NCI-H187 treated with DMSO at 0.1 percent for 48 hours (cell line): ENCODE results near the gene STK11.
A peak's percentile ranks its signal among the peaks of the same experiment; 100 is the strongest.

ENCODE experiments used
- DNase-seq: peaks from one replicate; lab custom pipeline; 2025; lab: John Stamatoyannopoulos, UW

The STK11 gene

DNA sequence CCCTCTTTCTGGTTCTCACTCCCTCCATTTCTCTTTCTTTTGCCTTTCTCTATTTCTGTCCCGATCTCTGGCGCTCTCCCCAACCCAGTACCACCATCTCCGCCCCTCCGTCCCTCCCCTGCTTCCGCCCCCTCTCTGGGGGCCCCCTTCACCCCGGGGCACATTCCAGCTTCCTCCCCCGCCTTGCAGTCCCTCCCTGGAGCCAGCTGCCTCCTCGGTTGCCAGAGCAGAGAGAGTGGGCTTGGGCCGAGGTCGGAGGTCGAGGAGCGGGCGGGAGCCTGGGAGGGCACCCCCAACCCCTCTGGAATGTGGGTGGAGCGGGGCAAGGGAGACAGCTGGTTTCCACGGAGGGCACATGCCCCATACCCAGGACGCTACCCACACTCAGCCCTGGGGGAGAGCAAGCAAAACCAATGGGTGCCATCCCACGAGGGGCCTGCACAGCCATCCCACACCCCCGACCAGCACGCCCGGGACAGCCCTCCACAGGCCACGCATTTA lies 57.1 kb downstream of the STK11 start:
- no peak for DNase-seq

DNA sequence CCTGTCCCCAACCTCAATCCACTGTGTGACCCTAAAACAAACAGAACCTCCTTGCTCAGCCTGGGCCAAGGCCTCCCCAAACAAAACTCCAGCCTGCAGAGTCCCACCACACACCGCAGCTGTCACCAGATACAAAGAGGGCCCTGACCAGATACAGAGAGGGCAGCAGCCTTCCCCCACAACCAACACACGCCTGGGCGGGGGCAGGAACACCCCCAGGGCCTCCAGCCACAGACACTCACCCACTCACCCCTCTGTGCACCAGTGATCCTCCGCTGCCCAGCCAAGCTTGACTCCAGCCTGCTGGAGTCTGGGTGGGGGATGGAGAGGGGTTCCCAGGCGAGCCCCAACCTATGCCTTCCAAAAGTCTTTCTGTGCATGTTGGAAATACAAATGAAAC lies 57.6 kb downstream of the STK11 start:
- no peak for DNase-seq

DNA sequence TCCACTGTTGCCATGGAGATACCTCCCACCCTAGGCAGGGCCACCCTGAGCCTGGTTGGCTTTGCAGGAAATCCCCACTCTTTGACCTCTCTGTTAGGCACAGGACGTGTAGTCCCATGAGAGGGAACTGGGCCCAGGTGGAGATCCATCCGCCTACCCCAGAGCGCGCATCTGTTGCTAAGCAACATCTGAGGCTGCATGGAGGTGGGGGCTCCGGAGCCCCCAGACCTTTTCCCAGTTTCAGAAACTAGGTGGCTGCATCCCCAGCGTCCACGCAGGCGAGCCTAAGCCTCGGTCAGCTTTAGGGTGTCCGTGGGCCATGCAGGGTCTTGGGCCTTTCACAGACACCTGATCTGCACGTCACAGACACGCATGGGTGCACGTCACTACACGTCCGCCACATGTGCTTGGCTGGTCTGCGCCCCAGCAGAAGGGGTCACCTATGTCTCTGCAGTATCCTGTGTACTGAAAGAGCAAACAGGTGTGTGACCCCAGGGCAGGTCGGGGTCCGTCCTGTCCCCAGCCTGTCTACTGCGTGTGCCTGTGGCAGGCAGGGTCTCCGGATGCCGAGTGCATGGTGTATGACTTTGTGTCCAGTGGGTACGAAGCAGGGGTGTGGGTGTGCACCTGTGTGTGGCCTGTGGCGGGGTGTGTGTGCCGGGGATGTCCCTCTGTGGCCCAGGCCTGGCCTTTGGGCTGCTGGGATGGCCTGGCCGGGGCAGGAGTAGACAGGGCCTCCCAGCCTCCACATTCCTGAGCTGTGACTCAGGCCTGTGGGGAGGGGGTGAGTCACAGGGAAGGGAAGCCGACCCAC lies 59.4 kb downstream of the STK11 start:
- DNase-seq: no peak

DNA sequence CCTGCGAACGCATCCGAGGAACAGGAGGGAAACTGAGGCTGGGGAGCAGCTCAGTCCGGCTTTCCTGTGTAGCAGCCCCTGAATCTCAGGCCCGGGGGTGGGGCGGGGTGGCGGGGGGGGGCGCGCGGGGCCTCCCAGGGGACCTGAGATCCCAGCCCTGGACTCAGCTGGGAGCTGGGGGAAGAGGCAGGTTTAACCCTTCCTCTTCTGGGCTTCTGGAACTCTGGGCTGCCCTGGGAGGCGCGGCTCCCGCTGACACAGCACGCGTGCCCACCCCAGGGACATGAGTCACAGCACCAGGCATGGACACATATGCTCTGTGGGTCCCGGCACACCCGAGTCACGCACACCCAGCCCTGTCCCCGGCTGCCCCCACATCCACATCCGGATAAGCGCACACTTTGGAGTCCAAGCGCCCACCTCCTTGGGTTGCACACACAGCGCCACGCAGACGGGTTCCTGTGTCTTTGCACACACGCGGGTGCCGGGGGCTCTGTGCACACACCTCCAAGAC lies 60.1 kb downstream of the STK11 start:
- DNase-seq: no peak

DNA sequence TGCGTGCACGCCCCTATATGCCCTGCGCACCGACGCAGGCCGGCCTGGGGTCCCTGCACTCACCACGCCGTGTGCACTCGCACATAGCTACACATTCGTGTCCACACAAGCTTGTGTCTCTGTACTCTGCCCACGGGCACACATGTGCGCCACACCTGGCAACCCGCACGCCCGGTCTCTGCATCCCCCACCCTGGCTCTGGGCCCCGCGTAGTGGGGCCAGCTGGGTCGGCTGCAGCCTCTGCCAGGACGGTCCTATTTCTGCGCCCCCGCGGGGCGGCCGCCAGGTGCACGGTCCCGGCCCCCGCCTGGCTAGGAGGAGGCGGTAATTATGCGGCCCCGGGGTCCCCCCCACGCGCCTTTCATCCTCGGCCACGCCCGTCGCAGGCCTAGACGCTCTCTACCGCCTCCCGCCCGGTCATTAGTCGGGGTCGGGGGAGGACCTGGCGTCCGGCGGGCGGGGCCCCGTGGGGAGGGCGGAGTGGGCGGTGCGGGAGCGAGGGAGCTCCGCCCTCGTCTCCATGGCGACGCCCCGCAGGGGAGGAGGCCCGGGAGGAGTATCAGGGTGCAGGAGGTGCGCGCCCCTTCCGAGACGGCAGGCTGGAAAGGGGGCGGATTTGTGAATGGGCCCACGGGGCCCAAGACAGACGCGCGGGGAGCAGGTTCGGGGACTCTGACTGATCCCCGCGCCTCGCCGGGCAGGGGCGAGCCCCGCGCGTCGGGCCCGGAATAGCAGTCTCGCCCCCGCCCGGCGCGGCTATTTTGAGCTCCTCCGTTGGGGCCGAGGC lies 60.7 kb downstream of the STK11 start:
- DNase-seq: no peak

DNA sequence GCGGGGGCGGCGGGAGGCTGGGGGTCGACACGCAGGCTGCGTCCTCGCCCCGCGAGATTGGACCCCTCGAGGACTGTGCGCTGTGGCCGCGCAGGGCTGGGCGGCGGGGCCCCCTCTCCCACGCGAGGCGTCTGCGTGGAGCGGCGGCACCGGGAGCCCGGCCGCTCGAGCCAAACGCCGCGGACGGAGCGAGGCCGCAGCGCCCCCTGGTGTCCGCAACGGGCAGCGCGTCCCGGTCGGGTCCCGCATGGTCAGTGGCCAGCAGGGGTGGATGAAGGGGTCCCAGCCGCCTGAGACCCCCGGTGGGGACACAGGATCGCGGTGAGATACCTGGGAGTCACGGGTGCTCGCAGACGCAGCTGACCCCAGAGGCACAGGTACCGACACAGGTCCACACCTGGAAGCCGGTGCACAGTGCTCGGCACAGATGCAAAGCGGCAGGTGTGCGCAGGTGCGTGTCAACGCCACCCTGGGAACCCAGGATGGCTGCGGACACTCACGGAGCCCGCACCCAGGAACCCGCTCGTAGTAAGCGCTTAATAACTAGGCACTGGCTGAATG lies 61.4 kb downstream of the STK11 start:
- DNase-seq: no peak

DNA sequence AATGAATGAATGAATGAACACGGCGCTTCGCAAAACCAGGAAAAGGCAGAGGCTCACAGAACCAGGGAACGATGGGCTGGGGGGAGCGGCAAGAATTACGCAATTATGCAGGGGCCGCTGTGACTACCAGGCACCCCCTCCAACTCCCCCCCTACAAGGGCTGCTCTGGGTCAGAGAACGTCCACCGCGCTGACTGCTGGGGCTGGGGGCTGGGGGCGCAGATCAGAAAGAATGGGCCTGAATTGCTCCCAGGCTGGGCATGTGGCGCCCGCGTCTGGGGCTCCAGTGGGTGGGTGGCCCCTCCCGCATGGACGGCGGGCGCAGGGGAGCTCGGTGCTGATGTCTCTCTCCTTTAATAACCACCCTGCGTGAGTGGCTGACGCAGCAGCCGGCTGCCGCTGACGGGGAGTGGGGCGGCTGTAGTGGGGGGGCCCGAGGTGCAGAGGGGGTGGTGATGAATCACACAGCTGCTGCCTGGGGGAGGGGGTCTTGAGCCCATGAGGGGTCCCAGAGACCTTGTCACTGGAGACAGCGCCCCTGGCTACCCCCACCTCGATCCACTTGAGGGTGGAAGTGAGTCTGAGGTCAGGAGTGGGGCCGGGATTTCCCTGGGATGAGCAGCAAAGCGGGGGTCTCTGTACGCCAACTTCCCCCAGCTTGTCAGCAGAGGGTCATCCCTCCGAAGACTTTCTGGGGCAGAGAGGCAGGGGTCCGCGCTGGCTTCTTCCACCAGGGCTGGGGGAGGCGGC lies 62.1 kb downstream of the STK11 start:
- DNase-seq: no peak

DNA sequence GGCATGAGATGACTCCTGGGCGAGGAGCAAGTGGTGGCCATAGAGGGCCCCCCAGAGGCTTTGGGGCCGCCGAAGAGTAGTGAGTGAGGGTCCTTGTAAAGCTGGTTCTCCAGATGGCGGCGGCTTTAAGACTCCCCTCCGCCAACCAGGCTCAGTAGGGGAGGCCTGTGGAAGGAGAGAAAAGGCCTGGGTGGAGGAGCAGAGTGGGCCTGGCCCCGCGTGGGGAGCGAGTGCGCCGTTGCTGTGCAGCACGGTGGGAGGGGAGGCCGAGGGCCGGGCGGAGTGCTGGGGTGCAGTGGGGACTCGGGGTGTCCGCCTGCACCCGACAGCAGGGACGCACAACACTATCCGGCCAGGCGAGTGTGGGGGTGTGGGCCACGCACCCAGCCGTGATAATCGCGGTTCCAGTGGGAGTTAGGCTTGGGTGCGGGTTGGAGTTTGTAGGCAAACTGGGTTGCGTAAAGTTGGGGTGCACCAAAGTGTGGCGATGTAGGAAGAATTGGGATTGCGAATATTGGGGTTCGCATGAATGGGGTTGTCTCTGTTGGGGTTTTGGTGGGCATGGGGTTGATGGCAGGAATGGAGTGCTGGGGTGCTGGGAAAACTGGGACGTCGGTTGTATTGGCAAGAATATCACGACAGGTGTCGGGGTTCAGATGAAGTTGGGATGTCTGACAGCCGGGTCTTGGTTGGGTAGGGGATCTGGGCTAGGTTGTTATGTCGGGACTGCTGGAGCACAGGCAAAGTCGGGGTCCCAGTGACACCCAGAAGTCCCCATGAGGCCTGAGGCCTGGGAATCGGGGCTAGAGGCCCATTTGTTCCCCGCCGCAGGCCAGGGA lies 62.9 kb downstream of the STK11 start:
- DNase-seq: no peak

DNA sequence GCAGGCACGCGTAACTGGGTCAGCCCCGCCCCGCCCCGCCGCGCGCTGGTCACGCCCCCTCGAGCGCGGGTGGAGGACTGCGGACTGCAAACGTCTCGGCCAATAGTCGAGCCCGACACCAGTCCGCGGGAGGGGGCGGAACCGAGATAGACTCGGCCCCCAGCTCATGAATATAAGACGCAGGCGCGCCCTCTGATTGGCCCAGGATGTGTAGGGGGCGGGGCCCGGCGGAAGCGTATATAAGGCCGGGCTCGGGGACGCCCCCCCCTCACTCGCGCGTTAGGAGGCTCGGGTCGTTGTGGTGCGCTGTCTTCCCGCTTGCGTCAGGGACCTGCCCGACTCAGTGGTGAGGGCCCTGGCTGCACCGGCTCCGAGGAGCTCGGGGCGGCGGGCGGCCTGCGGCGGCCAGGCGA lies 63.5 kb downstream of the STK11 start, which contains the start of gene CIRBP:
Gene CIRBP (plus strand): TSS at position 268 of the 413 bp plus-strand sequence. CDS start 1,602 bp downstream, outside the sequence.
- peak; percentile 85 for DNase-seq

DNA sequence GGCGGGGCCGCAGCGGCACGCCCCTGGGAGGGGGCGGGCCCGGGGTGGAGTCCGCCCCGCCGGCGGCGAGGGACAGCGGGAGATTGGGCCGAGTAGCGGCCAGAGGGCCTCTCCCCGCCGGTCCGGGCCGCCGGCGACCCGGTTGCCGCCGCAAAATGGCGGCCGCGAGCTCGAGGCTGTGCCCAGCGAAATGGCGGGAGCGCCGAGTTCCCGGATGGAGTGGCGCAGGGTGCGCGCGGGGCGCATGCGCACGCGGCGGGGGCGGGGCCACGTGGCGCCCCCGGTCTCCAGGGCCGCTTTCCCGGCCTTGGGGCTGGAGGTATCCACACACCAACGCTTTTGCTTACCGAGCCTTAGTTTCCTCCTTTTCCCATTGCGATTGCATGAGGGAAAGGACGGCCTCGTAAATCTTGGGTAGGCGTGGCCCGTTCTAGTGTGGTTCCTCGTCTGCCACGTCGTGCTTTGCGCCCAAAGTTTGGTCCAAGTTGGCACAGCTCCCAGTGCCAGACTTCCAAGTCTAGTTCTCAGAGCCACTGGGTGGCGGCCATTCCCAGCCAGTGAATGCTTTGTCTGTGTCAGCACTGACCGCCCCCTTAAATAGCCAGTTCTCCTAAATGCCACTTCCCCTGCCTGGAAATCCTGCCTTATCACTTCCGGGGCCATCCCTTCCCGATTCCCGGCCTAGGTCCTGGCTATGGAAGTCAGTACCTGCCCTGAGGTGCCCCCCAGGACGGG lies 64.1 kb downstream of the STK11 start:
- no peak for DNase-seq

DNA sequence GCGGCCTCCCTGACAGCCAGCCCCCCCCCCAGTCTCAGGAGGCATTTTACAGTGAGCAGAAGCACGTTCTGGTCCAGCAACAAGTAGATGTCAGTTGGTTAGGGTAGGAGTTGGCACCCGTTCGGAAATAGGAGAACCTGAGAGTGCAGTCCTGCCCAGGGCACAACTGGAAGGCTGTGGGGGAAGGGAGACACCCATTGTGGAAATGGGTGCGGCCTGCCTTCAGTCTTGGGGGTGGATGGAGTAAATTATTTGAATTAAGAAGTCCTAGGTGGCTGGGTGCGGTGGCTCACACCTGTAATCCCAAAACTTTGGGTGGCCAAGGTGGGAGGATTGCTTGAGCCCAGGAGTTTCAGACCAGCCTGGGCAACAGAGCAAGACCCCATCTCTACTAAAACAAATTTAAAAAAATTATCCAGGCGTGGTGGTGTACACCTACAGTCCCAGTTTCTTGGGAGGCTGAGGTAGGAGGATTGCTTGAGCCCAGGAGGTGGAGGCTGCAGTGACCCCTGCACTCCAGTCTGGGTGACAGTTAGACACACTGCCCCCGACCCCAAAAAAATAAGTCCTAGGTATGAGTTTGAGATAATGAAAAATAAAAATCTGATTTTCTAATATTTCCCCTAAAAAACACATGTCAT lies 64.8 kb downstream of the STK11 start:
- no peak for DNase-seq

DNA sequence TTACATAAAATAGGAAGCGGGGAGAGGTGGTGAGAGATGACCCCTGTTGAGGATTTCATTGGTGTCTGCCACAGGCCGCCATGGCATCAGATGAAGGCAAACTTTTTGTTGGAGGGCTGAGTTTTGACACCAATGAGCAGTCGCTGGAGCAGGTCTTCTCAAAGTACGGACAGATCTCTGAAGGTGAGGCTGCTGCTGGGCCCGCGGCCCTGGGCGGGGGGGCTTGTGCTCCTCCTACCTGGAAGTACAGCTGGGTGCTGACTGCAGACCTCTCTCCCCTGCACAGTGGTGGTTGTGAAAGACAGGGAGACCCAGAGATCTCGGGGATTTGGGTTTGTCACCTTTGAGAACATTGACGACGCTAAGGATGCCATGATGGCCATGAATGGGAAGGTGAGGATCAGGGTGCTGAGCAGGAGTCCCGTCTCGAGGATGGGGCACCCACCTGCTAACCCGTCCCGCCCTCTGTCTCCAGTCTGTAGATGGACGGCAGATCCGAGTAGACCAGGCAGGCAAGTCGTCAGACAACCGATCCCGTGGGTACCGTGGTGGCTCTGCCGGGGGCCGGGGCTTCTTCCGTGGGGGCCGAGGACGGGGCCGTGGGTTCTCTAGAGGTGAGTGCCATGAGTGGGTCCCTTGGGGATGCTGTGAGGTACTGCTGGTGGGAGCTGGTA lies 65.4 kb downstream of the STK11 start:
- DNase-seq: no peak

DNA sequence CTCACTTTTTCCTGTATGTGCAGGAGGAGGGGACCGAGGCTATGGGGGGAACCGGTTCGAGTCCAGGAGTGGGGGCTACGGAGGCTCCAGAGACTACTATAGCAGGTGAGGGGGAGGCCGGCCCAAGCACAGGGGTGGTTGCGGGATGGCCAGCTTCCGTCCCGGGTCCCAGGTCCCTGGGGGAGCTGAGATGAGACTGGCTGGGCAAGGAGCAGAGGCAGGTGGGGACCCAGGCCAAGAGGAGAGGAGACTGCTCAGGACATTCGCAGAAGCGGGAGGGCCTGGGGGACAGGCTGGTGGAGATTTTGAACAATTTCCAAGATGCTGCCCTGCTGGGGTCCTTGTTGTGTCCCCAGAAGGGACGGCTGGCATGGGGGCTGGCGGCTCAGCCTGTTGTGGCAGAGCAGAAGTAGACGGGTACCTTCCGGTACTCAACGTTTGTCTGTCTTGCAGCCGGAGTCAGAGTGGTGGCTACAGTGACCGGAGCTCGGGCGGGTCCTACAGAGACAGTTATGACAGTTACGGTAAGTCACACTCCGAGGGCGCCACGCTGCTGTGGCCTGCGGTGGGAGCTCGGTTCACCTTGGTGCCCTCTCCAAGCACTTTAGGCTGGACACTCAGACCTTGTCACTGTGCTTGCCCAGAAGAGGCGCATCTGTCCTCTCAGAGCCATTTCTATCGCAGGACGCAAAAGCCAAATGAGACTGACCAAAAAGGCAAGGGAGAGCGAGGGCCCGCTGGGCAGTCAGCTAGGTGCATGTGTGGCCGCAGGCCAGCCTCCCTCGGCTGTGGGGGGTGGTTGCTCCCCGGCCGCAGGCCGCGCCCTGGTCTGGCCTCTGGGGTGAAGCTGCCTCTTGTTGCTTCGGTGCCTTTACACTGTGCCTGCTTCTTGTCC lies 66.2 kb downstream of the STK11 start:
- no peak for DNase-seq

DNA sequence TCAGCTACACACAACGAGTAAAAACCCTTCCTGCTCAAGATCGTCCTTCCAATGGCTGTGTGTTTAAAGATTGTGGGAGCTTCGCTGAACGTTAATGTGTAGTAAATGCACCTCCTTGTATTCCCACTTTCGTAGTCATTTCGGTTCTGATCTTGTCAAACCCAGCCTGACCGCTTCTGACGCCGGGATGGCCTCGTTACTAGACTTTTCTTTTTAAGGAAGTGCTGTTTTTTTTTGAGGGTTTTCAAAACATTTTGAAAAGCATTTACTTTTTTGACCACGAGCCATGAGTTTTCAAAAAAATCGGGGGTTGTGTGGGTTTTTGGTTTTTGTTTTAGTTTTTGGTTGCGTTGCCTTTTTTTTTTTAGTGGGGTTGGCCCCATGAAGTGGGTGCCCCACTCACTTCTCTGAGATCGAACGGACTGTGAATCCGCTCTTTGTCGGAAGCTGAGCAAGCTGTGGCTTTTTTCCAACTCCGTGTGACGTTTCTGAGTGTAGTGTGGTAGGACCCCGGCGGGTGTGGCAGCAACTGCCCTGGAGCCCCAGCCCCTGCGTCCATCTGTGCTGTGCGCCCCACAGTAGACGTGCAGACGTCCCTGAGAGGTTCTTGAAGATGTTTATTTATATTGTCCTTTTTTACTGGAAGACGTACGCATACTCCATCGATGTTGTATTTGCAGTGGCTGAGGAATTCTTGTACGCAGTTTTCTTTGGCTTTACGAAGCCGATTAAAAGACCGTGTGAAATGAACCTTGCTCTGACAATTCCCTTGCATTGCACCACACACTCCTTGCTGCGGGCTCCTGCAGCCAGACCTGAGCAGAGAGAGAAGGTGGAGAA lies 67.1 kb downstream of the STK11 start:
- DNase-seq: no peak

DNA sequence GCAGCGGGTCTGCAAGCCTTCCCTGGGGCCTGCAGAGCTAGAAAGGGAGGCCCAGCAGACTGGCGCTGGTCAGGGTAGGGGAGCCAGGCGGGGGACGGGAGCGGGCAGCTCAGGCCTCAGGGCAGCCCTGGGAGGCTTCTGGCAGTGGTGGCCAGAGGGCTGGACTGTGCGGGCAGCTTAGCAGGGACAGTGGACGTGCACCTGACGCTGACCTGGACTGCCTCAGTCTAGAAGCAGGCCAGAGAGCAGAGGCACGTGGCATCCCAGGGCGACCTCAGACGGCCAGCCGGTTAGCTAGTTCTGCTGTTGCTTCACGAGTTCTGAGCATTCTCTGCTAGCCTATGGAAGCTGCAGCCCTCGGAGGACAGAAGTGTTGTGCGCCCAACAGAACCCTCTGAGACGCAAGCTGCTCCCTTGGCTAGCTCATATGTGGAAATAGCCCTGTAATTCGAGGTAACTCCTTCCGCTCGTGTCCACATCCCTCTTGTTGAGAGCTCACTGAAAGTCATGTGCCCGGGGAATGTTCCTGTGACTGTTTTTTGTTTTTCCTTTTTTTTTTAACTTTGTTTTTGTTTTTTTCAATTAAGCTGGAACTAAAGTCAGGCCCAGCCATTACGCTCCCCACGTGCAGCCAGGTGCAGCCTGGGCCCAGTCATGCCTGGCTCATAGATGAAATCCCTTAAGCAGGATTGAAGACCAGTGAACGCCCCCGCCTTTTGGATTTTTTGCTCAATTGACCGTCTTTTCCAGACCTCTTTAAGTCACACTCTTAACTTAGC lies 67.9 kb downstream of the STK11 start:
- DNase-seq: no peak
